GM12878 (cell line): ENCODE data around the gene CD276. TPM values are rescaled to one million over a fixed set of nuclear protein-coding genes. Genes with fewer than 3 reads are reported as not detected.

Experiments used
- ATAC-seq: fragments of 200-7000 bp; cut with Tn5 transposase; 3 replicates; pipeline ENCODE4 v1.9.1; 2020; ENCODE audit warnings: mild to moderate bottlenecking, moderate library complexity
- BruUV-seq: library from RNA; stranded (reverse); fragments of 400-500 nt; replicated peaks from 2 replicates; lab custom pipeline; 2021; lab: Mats Ljungman, UMichigan
- CTCF ChIA-PET: fragments of 300-600 bp; sonication (Branson Sonifier 250); formaldehyde crosslinking; extraction: SDS; loops from one replicate; lab custom pipeline; 2021; ENCODE audit warnings: inconsistent platforms; lab: Yijun Ruan, JAX
- POLR2A ChIA-PET: fragments of 350-600 bp; formaldehyde crosslinking; extraction: SDS; loops from one replicate; lab custom pipeline; 2021; ENCODE audit warnings: inconsistent platforms; lab: Charles Lee
- RAD21 ChIA-PET: fragments of 300-600 bp; sonication (Branson Sonifier 250); formaldehyde crosslinking; loops from one replicate; lab custom pipeline; 2023; ENCODE audit warnings: antibody characterized with exemption; ENCODE audit not compliant: unreplicated experiment; lab: Charles Lee
- SMC1A ChIA-PET: fragments of 300-600 bp; sonication (Branson Sonifier 250); formaldehyde crosslinking; loops from one replicate; lab custom pipeline; 2023; ENCODE audit not compliant: unreplicated experiment, uncharacterized antibody; lab: Charles Lee
- DNase-seq: peaks from one replicate; pipeline ENCODE4 v3.0.0-alpha.2; 2011; ENCODE audit warnings: low read depth, low spot score
- FAIRE-seq: peaks from 3 replicates; lab custom pipeline; 2011; peaks lifted over from hg19 to GRCh38; lab: Jason Lieb, UNC
- H2AFZ ChIP-seq: 2 replicates; pipeline ENCODE4 v1.6.0; 2011; ENCODE audit warnings: low read depth, low read length, control low read depth; ENCODE audit not compliant: control insufficient read depth
- H3K27ac ChIP-seq: 2 replicates; pipeline ENCODE4 v1.5.1; 2011; ENCODE audit warnings: control low read depth; ENCODE audit not compliant: control insufficient read depth, insufficient read depth
- H3K27me3 ChIP-seq, 2 experiments: replicated peaks in 1 of 2; 2 replicates each; pipeline versions ENCODE4 v1.6.0 to v1.6.1; 2011; ENCODE audit warnings: low read length in 1 of 2; ENCODE audit not compliant: control insufficient read depth in 2 of 2, insufficient read depth in 2 of 2
- H3K36me3 ChIP-seq, 2 experiments: 2 replicates each; pipeline ENCODE4 v1.5.1; 2011; ENCODE audit warnings: low read length in 1 of 2; ENCODE audit not compliant: control insufficient read depth in 2 of 2, insufficient read depth in 2 of 2
- H3K4me1 ChIP-seq: 2 replicates; pipeline ENCODE4 v1.6.1; 2011; ENCODE audit warnings: mild to moderate bottlenecking, low read length, moderate library complexity, mixed read lengths; ENCODE audit not compliant: control insufficient read depth, insufficient read depth
- H3K4me2 ChIP-seq: 2 replicates; pipeline ENCODE4 v1.6.0; 2011; ENCODE audit warnings: control low read depth; ENCODE audit not compliant: control insufficient read depth, insufficient read depth
- H3K4me3 ChIP-seq: fragments of 200-600 bp; sonication (generic); 2 replicates; pipeline ENCODE4 v1.5.1; 2016
- H3K79me2 ChIP-seq: 2 replicates; pipeline ENCODE4 v1.6.0; 2011; ENCODE audit warnings: low read length; ENCODE audit not compliant: control insufficient read depth, insufficient read depth
- H3K9ac ChIP-seq: 2 replicates; pipeline ENCODE4 v1.8.0; 2011; ENCODE audit warnings: low read length, control low read depth, mixed read lengths; ENCODE audit not compliant: control insufficient read depth, insufficient read depth
- H3K9me3 ChIP-seq: replicated peaks from 3 replicates; pipeline ENCODE4 v1.5.1; 2011; ENCODE audit warnings: mild to moderate bottlenecking, low read length; ENCODE audit not compliant: control insufficient read depth, insufficient read depth
- H4K20me1 ChIP-seq: 2 replicates; pipeline ENCODE4 v1.6.0; 2011; ENCODE audit not compliant: control insufficient read depth, insufficient read depth
- ATF7 ChIP-seq: fragments of 450-650 bp; IDR thresholded peaks from 2 replicates; pipeline ENCODE4 v1.6.1; 2016; ENCODE audit warnings: low read depth, mild to moderate bottlenecking
- DPF2 ChIP-seq: fragments of 450-650 bp; IDR thresholded peaks from 2 replicates; pipeline ENCODE4 v1.6.1; 2017; ENCODE audit warnings: mild to moderate bottlenecking
- LARP7 ChIP-seq: fragments of 450-650 bp; IDR thresholded peaks from 2 replicates; pipeline ENCODE4 v1.6.1; 2017; ENCODE audit warnings: mild to moderate bottlenecking
- MYC ChIP-seq: IDR thresholded peaks from 2 replicates; pipeline ENCODE4 v1.6.1; 2011; ENCODE audit warnings: mild to moderate bottlenecking, low read length, moderate library complexity, inconsistent platforms; ENCODE audit not compliant: insufficient read depth, insufficient replicate concordance, insufficient read length, severe bottlenecking
- POU2F2 ChIP-seq: IDR thresholded peaks from 3 replicates; pipeline ENCODE4 v1.6.1; 2011; ENCODE audit warnings: low read depth, mild to moderate bottlenecking, low read length, borderline replicate concordance
- TAF1 ChIP-seq: IDR thresholded peaks from 2 replicates; pipeline ENCODE4 v1.6.1; 2011; ENCODE audit warnings: mild to moderate bottlenecking, low read depth, low read length, borderline replicate concordance
- TCF7 ChIP-seq: IDR thresholded peaks from 2 replicates; pipeline ENCODE4 v1.6.1; 2014; ENCODE audit warnings: antibody characterized with exemption, borderline replicate concordance
- WGBS: methylation state at CpG from one replicate; pipeline ENCODE4 v1.1.6; 2016; ENCODE audit warnings: low lambda C conversion rate; ENCODE audit not compliant: insufficient replicate concordance, insufficient coverage; ENCODE audit errors: missing lambda C conversion rate; 5-methylcytosine and 5-hydroxymethylcytosine counted together
- in situ Hi-C: fragments of 300-500 bp; cut with MboI; formaldehyde crosslinking; loops from 9 replicates; pipeline ENCODE4 v1.14.3; 2018; ENCODE audit warnings: mixed read lengths
- intact Hi-C: fragments of 100-400 bp; cut with micrococcal nuclease; formaldehyde crosslinking; loops from one replicate; pipeline ENCODE4 v1.14.2; 2022; ENCODE audit not compliant: unreplicated experiment
- polyA plus RNA-seq, 11 experiments: library from polyadenylated mRNA; depleted of rRNA in 4 of 11; unstranded in 6 of 11; stranded (reverse) in 5 of 11; fragments of >200 nt; fragmentation: Nextera tagmentation in 4 of 11; fragmentation: Illumina TruSeq in 1 of 11; extraction: Ambion mirVana in 4 of 11; extraction: Trizol in 1 of 11; gene quantifications; 1 replicate in 1 of 11; 2 replicates in 10 of 11; pipeline versions ENCODE4 v1.2.1 to v1.2.3, GENCODE V29; 2011 to 2016; ENCODE audit warnings: inconsistent platforms in 2 of 11, missing spikeins in 2 of 11, low read depth in 1 of 11
- total RNA-seq, 4 experiments: library from RNA; depleted of rRNA in 3 of 4; stranded (reverse); fragments of >200 nt in 3 of 4; fragmentation: Illumina TruSeq in 1 of 4; extraction: Trizol in 1 of 4; gene quantifications; 2 replicates each; pipeline versions ENCODE4 v1.2.1 to v1.2.3, GENCODE V29; 2013 to 2021
- TF ChIP-seq, protein P1 (sequence below): fragments of 450-650 bp; formaldehyde crosslinking; IDR thresholded peaks from 2 replicates; pipeline ENCODE4 v1.4.0; 2022; ENCODE audit warnings: mild to moderate bottlenecking, moderate library complexity

Gene CD276
- total and polyA plus RNA-seq, 10 of the 15 experiments (the other 5 are each of a cell fraction or from before 2014, with no cell fraction given), result 0.11 to 3.0 (median 1.2) TPM

DNA sequence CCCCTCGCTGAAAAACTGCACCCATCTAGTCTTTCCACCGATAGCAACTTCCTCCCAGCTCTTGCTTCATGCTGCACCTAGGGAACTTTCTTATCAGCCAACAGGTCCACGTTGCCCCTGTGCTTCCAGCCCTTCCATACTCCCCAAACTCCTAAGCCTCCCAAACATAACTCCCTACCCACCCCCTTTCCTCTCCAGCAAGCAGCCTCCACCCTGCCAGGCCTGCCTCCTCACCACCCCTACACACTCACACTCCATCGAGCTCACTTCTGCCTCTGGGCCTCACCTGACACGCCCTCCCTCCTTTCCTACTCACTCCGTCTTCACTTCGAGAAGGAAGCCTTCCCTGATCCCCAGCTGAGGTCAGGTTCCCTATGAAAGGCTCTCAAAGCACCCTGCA, 60.9 kb downstream of the CD276 start (continued):
- TF ChIP-seq, protein P1, sequence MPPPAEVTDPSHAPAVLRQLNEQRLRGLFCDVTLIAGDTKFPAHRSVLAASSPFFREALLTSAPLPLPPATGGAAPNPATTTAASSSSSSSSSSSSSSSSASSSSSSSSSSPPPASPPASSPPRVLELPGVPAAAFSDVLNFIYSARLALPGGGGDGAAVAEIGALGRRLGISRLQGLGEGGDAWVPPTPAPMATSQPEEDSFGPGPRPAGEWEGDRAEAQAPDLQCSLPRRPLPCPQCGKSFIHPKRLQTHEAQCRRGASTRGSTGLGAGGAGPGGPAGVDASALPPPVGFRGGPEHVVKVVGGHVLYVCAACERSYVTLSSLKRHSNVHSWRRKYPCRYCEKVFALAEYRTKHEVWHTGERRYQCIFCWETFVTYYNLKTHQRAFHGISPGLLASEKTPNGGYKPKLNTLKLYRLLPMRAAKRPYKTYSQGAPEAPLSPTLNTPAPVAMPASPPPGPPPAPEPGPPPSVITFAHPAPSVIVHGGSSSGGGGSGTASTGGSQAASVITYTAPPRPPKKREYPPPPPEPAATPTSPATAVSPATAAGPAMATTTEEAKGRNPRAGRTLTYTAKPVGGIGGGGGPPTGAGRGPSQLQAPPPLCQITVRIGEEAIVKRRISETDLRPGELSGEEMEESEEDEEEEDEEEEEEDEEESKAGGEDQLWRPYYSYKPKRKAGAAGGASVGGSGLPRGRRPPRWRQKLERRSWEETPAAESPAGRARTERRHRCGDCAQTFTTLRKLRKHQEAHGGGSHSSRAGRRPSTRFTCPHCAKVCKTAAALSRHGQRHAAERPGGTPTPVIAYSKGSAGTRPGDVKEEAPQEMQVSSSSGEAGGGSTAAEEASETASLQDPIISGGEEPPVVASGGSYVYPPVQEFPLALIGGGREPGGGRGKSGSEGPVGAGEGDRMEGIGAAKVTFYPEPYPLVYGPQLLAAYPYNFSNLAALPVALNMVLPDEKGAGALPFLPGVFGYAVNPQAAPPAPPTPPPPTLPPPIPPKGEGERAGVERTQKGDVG, result no peak
- TF ChIP-seq DPF2 (no peak), ATF7 (no peak), TAF1 (no peak), MYC (no peak), LARP7 (no peak)
- TF ChIP-seq, all 136 proteins: peak for 0

GRCh38 chr15:73746261-73746660, 62.1 kb downstream of the CD276 start:
- H3K9me3 ChIP-seq, result no peaks in the 10 kb centered on the region
- no peak overlapping the region for H3K4me2 ChIP-seq
- no peak overlapping the region for H3K27ac ChIP-seq
- no TSS peak for BruUV-seq
- ATAC-seq, result no peak
- TF ChIP-seq TCF7, result no peak
- TF ChIP-seq POU2F2, result no peak
- TF ChIP-seq, all 136 proteins: peak for 0
- H4K20me1 ChIP-seq, result no peaks in the 10 kb centered on the region
- 23% methylated on average over 8 of the region's 8 CpGs for WGBS
- H3K4me3 ChIP-seq, result no peak overlapping the region
- intact Hi-C loops (no loop called here), in situ Hi-C loops (no loop called here)
- CTCF ChIA-PET, result no interaction called here
- peaks cover 0 to 6% of the 10 kb centered on the region in 2 experiments; a peak in 3 of 4 replicates for H3K27me3 ChIP-seq
- H3K9ac ChIP-seq, result no peak overlapping the region
- RAD21 ChIA-PET, result no interaction called here
- POLR2A ChIA-PET, result no interaction called here
- H3K4me1 ChIP-seq, result no peaks in the 10 kb centered on the region
- H3K36me3 ChIP-seq, result no peaks in the 10 kb centered on the region
- SMC1A ChIA-PET, result interaction anchor here (0.9 kb wide), 1 partner anchor 88 kb away, joined by 3 read pairs; no protein-coding TSS in a partner anchor
- no peak for FAIRE-seq
- no peak overlapping the region for H2AFZ ChIP-seq
- DNase-seq, result no peak
- no peaks in the 10 kb centered on the region for H3K79me2 ChIP-seq
